AG09309 (cell line): ENCODE measurements around the gene LRMDA.

Experiments used
- DNase-seq: peaks from one replicate; pipeline ENCODE4 v3.0.0-alpha.2; 2010; ENCODE audit warnings: low read depth
- H3K4me3 ChIP-seq: 2 replicates; pipeline ENCODE4 v1.5.1; 2011; ENCODE audit warnings: mild to moderate bottlenecking, low read depth, low read length, moderate library complexity; ENCODE audit not compliant: control insufficient read depth
- CTCF ChIP-seq: IDR thresholded peaks from 2 replicates; pipeline ENCODE4 v1.5.1; 2011; ENCODE audit warnings: mild to moderate bottlenecking, low read depth, low read length, inconsistent platforms; ENCODE audit not compliant: insufficient read depth, control insufficient read depth; ENCODE audit errors: missing control alignments

Gene LRMDA

GRCh38 chr10:76010703-76011102 is 579.3 kb downstream of the LRMDA start:
- no peak for DNase-seq
- TF ChIP-seq CTCF = no peak
- H3K4me3 ChIP-seq = no peak overlapping the region

GRCh38 chr10:76012716-76013327 is 581.4 kb downstream of the LRMDA start:
- DNase-seq = no peak
- no peak overlapping the region for H3K4me3 ChIP-seq
- no peak for TF ChIP-seq CTCF

GRCh38 chr10:76015245-76015644 is 583.8 kb downstream of the LRMDA start:
- H3K4me3 ChIP-seq = no peak overlapping the region
- DNase-seq = no peak
- no peak for TF ChIP-seq CTCF

GRCh38 chr10:76017026-76017732 is 585.8 kb downstream of the LRMDA start:
- DNase-seq = no peak
- no peak for TF ChIP-seq CTCF
- H3K4me3 ChIP-seq = no peak overlapping the region

- H3K4me3 ChIP-seq = no peak overlapping the region
- no peak for TF ChIP-seq CTCF
- DNase-seq = no peak
Observed at GRCh38 chr10:76017733-76018433, 586.5 kb downstream of the LRMDA start.

GRCh38 chr10:76020630-76021029 is 589.2 kb downstream of the LRMDA start:
- TF ChIP-seq CTCF = no peak
- no peak overlapping the region for H3K4me3 ChIP-seq
- DNase-seq = no peak
